ENCODE measurements around the gene MAP3K10. TPM values are rescaled to one million over a fixed set of nuclear protein-coding genes. Genes with fewer than 3 reads are reported as not detected.

MAP3K10 gene
- total and polyA plus RNA-seq, 2 of the 13 experiments (the other 11 are each of a cell fraction or from before 2014, with no cell fraction given), result 3.4 to 5.0 TPM

GRCh38 chr19:40190891-40191835, at the start of gene MAP3K10 (continued):
- TF ChIP-seq, protein P1, sequence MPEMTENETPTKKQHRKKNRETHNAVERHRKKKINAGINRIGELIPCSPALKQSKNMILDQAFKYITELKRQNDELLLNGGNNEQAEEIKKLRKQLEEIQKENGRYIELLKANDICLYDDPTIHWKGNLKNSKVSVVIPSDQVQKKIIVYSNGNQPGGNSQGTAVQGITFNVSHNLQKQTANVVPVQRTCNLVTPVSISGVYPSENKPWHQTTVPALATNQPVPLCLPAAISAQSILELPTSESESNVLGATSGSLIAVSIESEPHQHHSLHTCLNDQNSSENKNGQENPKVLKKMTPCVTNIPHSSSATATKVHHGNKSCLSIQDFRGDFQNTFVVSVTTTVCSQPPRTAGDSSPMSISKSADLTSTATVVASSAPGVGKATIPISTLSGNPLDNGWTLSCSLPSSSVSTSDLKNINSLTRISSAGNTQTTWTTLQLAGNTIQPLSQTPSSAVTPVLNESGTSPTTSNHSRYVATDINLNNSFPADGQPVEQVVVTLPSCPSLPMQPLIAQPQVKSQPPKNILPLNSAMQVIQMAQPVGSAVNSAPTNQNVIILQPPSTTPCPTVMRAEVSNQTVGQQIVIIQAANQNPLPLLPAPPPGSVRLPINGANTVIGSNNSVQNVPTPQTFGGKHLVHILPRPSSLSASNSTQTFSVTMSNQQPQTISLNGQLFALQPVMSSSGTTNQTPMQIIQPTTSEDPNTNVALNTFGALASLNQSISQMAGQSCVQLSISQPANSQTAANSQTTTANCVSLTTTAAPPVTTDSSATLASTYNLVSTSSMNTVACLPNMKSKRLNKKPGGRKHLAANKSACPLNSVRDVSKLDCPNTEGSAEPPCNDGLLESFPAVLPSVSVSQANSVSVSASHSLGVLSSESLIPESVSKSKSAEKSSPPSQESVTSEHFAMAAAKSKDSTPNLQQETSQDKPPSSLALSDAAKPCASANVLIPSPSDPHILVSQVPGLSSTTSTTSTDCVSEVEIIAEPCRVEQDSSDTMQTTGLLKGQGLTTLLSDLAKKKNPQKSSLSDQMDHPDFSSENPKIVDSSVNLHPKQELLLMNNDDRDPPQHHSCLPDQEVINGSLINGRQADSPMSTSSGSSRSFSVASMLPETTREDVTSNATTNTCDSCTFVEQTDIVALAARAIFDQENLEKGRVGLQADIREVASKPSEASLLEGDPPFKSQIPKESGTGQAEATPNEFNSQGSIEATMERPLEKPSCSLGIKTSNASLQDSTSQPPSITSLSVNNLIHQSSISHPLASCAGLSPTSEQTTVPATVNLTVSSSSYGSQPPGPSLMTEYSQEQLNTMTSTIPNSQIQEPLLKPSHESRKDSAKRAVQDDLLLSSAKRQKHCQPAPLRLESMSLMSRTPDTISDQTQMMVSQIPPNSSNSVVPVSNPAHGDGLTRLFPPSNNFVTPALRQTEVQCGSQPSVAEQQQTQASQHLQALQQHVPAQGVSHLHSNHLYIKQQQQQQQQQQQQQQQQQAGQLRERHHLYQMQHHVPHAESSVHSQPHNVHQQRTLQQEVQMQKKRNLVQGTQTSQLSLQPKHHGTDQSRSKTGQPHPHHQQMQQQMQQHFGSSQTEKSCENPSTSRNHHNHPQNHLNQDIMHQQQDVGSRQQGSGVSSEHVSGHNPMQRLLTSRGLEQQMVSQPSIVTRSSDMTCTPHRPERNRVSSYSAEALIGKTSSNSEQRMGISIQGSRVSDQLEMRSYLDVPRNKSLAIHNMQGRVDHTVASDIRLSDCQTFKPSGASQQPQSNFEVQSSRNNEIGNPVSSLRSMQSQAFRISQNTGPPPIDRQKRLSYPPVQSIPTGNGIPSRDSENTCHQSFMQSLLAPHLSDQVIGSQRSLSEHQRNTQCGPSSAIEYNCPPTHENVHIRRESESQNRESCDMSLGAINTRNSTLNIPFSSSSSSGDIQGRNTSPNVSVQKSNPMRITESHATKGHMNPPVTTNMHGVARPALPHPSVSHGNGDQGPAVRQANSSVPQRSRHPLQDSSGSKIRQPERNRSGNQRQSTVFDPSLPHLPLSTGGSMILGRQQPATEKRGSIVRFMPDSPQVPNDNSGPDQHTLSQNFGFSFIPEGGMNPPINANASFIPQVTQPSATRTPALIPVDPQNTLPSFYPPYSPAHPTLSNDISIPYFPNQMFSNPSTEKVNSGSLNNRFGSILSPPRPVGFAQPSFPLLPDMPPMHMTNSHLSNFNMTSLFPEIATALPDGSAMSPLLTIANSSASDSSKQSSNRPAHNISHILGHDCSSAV (CRISPR knock-in tag; IDR thresholded peaks at IDR 0.05; ENCODE audit: borderline replicate concordance), result no peak
- TF ChIP-seq GABPA (IDR thresholded peaks at IDR 0.05; ENCODE audit: low read depth, low read length) (peak; percentile 27; the same call in 1 of the 2 replicates), GABPA (CRISPR knock-in tag; IDR thresholded peaks at IDR 0.05; ENCODE audit: low read depth) (peak; percentile 16; the same call in 1 of the 2 replicates), RFX3 (CRISPR knock-in tag; IDR thresholded peaks at IDR 0.05) (no peak), NR0B2 (CRISPR knock-in tag; IDR thresholded peaks at IDR 0.05) (0 out of 2 replicates have a peak, but pooled peaks have one; percentile 63), SMARCC2 (IDR thresholded peaks at IDR 0.05) (no peak), ZNF33B (CRISPR knock-in tag; IDR thresholded peaks at IDR 0.05) (peak; percentile 41; the same call in 1 of the 2 replicates), ZNF333 (CRISPR knock-in tag; IDR thresholded peaks at IDR 0.05; ENCODE audit: borderline replicate concordance) (peak; percentile 38; the same call in 1 of the 2 replicates), ASH2L (IDR thresholded peaks at IDR 0.05; ENCODE audit: insufficient read length, low read depth, low read length) (no peak)
- TF ChIP-seq, protein P2, sequence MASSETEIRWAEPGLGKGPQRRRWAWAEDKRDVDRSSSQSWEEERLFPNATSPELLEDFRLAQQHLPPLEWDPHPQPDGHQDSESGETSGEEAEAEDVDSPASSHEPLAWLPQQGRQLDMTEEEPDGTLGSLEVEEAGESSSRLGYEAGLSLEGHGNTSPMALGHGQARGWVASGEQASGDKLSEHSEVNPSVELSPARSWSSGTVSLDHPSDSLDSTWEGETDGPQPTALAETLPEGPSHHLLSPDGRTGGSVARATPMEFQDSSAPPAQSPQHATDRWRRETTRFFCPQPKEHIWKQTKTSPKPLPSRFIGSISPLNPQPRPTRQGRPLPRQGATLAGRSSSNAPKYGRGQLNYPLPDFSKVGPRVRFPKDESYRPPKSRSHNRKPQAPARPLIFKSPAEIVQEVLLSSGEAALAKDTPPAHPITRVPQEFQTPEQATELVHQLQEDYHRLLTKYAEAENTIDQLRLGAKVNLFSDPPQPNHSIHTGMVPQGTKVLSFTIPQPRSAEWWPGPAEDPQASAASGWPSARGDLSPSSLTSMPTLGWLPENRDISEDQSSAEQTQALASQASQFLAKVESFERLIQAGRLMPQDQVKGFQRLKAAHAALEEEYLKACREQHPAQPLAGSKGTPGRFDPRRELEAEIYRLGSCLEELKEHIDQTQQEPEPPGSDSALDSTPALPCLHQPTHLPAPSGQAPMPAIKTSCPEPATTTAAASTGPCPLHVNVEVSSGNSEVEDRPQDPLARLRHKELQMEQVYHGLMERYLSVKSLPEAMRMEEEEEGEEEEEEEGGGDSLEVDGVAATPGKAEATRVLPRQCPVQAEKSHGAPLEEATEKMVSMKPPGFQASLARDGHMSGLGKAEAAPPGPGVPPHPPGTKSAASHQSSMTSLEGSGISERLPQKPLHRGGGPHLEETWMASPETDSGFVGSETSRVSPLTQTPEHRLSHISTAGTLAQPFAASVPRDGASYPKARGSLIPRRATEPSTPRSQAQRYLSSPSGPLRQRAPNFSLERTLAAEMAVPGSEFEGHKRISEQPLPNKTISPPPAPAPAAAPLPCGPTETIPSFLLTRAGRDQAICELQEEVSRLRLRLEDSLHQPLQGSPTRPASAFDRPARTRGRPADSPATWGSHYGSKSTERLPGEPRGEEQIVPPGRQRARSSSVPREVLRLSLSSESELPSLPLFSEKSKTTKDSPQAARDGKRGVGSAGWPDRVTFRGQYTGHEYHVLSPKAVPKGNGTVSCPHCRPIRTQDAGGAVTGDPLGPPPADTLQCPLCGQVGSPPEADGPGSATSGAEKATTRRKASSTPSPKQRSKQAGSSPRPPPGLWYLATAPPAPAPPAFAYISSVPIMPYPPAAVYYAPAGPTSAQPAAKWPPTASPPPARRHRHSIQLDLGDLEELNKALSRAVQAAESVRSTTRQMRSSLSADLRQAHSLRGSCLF (CRISPR knock-in tag; IDR thresholded peaks at IDR 0.05; ENCODE audit: borderline replicate concordance), result no peak
- TF ChIP-seq, protein P3, sequence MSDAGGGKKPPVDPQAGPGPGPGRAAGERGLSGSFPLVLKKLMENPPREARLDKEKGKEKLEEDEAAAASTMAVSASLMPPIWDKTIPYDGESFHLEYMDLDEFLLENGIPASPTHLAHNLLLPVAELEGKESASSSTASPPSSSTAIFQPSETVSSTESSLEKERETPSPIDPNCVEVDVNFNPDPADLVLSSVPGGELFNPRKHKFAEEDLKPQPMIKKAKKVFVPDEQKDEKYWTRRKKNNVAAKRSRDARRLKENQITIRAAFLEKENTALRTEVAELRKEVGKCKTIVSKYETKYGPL (CRISPR knock-in tag; IDR thresholded peaks at IDR 0.05), result no peak

Data from HepG2 (cell line).